ENCODE data around the gene YIF1A.

- TF ChIP-seq CTCF (IDR thresholded peaks at IDR 0.05) (no peak), ZFX (IDR thresholded peaks at IDR 0.05; ENCODE audit: borderline replicate concordance) (no peak)
Observed at GRCh38 chr11:66239998-66240780, 48.8 kb downstream of the YIF1A start.
